Heart left ventricle (tissue), 16 donors: Measurements from ENCODE around the gene HMX2. TPM values are rescaled to one million over a fixed set of nuclear protein-coding genes. Genes with fewer than 3 reads are reported as not detected.

Experiments
- ATAC-seq, 4 donors: fragments of 200-7000 bp; cut with Tn5 transposase; one replicate each; pipeline ENCODE4 v1.9.1; 2020 to 2022; ENCODE audit warnings: moderate library complexity in 4 of 4, mild to moderate bottlenecking in 3 of 4, moderate number of reproducible peaks in 1 of 4
- DNase-seq, 5 donors: peaks; one replicate each; pipeline ENCODE4 v3.0.0-alpha.2; 2020
- H3K27ac ChIP-seq, 12 donors: fragments of 200-600 bp; sonication (generic) in 4 of 12; one replicate each; pipeline versions ENCODE4 v1.5.0 to v1.8.0; 2016 to 2022; ENCODE audit warnings: mild to moderate bottlenecking in 2 of 12
- H3K27me3 ChIP-seq, 9 donors: fragments of 200-600 bp; sonication (generic) in 2 of 9; one replicate each; pipeline versions ENCODE4 v1.5.1 to v1.8.0; 2016 to 2022; ENCODE audit warnings: mild to moderate bottlenecking in 3 of 9
- H3K36me3 ChIP-seq, 9 donors: fragments of 200-600 bp; sonication (generic) in 2 of 9; one replicate each; pipeline versions ENCODE4 v1.5.0 to v1.8.0; 2018 to 2022; ENCODE audit warnings: mild to moderate bottlenecking in 2 of 9
- H3K4me1 ChIP-seq, 12 donors: fragments of 200-600 bp; sonication (generic) in 4 of 12; one replicate each; pipeline versions ENCODE4 v1.5.0 to v1.8.0; 2016 to 2022; ENCODE audit warnings: mild to moderate bottlenecking in 3 of 12
- H3K4me3 ChIP-seq, 12 donors: fragments of 200-600 bp; sonication (generic) in 4 of 12; one replicate each; pipeline versions ENCODE4 v1.5.0 to v1.8.0; 2017 to 2022; ENCODE audit warnings: mild to moderate bottlenecking in 9 of 12, moderate library complexity in 4 of 12
- H3K9me3 ChIP-seq, 12 donors: fragments of 200-600 bp; sonication (generic) in 4 of 12; one replicate each; pipeline versions ENCODE4 v1.5.0 to v1.8.0; 2016 to 2022; ENCODE audit warnings: mild to moderate bottlenecking in 1 of 12
- POLR2A ChIP-seq, 2 donors: fragments of 450-650 bp; IDR thresholded peaks; one replicate each; pipeline ENCODE4 v1.6.1; 2017; ENCODE audit warnings: antibody characterized with exemption in 2 of 2, mild to moderate bottlenecking in 2 of 2, moderate library complexity in 2 of 2
- WGBS, 4 donors: extraction: QIAGEN DNeasy Blood & Tissue Kit in 2 of 4; methylation state at CpG; one replicate each; pipeline versions ENCODE4 v1.1.5 to v1.1.7; 2013 to 2018; 5-methylcytosine and 5-hydroxymethylcytosine counted together
- intact Hi-C, 10 donors: fragments of 100-400 bp; cut with DNase I; formaldehyde crosslinking; loops; one replicate each; pipeline versions ENCODE4 v1.11.1 to v1.14.2; 2022
- polyA plus RNA-seq, 2 donors: library from polyadenylated mRNA; stranded (reverse); fragments of 200-250 nt; gene quantifications; one replicate each; pipeline ENCODE4 v1.2.3, GENCODE V29; 2013
- total RNA-seq, 9 donors: library from RNA; depleted of rRNA in 2 of 9; stranded (reverse); fragments of >200 nt in 2 of 9; fragmentation: NEBNext Ultra II Directional in 3 of 9; extraction: Animal tissue kit (Norgen Biotek cat#: 25700) in 3 of 9; gene quantifications; one replicate each; pipeline versions ENCODE4 v1.1.0 to v1.2.4, GENCODE V29; 2016 to 2023
- TF ChIP-seq, protein P1 (sequence below), 12 donors: fragments of 200-600 bp; sonication (generic) in 4 of 12; IDR thresholded peaks; one replicate each; pipeline versions ENCODE4 v1.5.0 to v1.8.0; 2018 to 2022; ENCODE audit warnings: antibody characterized with exemption in 12 of 12, mild to moderate bottlenecking in 5 of 12
- donor health status: ischemic (EF 13 %, LVEDD 7.1; RV severe dilation, severe dysfunction).
- donor health status: healthy with polysubstance abuse.
- donor health status: DM: no; HTN: yes; CAD: no.
- donor health status: DM: no; HTN: no; CAD: no.
- donor health status: ischemic (EF 25% LVEDD 6.9; RV normal size, moderate dysfunction).
- donor health status: ischemic (EF 25% LVEDD 5.7; RV mildly dilated, moderate dysfunction).
- donor health status: healthy.
- donor health status: DM: yes; HTN: yes; CAD: no.
- donor health status: ischemic (EF 35%, LVEDD 5.7; RV mildly dilated, moderate dysfunction).
- donor health status: nonischemic (EF 11% LVEDD 7.7; RV severe dilation, severe dysfunction).
- donor health status: DM: yes; HTN: yes; CAD: no.
- donor health status: PGD.
- donor health status: ischemic (EF 29% LVEDD 5.4; RV normal size, mild dysfunction).
- donor health status: nonischemic (EF 23%, LVEDD 6.1; RV moderate dilation, normal function).

Gene HMX2
- total and polyA plus RNA-seq, 11 donors: not detected

DNA sequence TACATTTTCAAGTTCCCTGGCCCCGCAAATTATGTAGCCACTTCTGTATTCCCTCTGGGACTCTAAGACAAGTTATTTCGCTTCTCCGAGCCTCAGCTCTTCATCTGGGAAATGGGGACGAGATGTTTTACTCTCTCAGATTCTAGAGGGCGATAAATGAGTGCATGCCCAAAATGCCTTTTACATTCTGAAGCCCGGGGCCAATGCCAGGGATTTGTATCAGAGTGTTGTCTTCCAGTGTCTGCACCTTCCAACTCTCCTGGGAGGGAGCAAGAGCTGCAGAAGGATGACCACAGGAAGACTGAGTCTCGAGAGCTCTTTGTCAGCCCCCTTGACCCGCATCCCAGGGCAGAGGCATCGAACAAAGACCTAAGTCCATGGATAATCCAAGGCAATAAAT, 46.1 kb downstream of the HMX2 start:
- peaks cover 0 to 3% (median 0%) of the 10 kb centered on the region in 9 donors for H3K36me3 ChIP-seq
- 90 to 94% (median 93%) methylated on average over 9 of the region's 9 CpGs for WGBS, 4 donors
- H3K4me1 ChIP-seq: no peaks in the 10 kb centered on the region
- no peak for TF ChIP-seq POLR2A (IDR thresholded peaks at IDR 0.05)
- TF ChIP-seq, protein P1, sequence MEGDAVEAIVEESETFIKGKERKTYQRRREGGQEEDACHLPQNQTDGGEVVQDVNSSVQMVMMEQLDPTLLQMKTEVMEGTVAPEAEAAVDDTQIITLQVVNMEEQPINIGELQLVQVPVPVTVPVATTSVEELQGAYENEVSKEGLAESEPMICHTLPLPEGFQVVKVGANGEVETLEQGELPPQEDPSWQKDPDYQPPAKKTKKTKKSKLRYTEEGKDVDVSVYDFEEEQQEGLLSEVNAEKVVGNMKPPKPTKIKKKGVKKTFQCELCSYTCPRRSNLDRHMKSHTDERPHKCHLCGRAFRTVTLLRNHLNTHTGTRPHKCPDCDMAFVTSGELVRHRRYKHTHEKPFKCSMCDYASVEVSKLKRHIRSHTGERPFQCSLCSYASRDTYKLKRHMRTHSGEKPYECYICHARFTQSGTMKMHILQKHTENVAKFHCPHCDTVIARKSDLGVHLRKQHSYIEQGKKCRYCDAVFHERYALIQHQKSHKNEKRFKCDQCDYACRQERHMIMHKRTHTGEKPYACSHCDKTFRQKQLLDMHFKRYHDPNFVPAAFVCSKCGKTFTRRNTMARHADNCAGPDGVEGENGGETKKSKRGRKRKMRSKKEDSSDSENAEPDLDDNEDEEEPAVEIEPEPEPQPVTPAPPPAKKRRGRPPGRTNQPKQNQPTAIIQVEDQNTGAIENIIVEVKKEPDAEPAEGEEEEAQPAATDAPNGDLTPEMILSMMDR (IDR thresholded peaks at IDR 0.05): no peak
- no peaks in the 10 kb centered on the region for H3K27me3 ChIP-seq
- no peak overlapping the region for H3K4me3 ChIP-seq
- no peaks in the 10 kb centered on the region for H3K9me3 ChIP-seq
- intact Hi-C loops: no loop called here
- no peak for DNase-seq
- H3K27ac ChIP-seq: no peak overlapping the region
- ATAC-seq: no peak

Other genes with a start within 250 kb of the HMX2 start
- not detected for gene FAM24A, start 237.5 kb upstream of the HMX2 start, total RNA-seq
- gene FAM24A, start 237.5 kb upstream of the HMX2 start, polyA plus RNA-seq: not detected
- 1 to 10 TPM; 3.4 to 8.3 (median 5.7) TPM for gene C10orf88, start 193.9 kb upstream of the HMX2 start, total RNA-seq
- 1 to 10 TPM; 3.1 to 5.7 TPM for gene C10orf88, start 193.9 kb upstream of the HMX2 start, polyA plus RNA-seq
- 1 to 10 TPM in 8 of 9 donors, under 1 TPM in 1; 0.97 to 3.9 (median 2.0) TPM for gene PSTK, start 167.7 kb upstream of the HMX2 start, total RNA-seq
- 1 to 10 TPM; 1.9 to 3.3 TPM for gene PSTK, start 167.7 kb upstream of the HMX2 start, polyA plus RNA-seq
- 10 to 100 TPM in 4 of 9 donors, 1 to 10 TPM in 5; 5.0 to 16.5 (median 8.6) TPM for gene IKZF5, start 139.3 kb upstream of the HMX2 start, total RNA-seq
- gene IKZF5, start 139.3 kb upstream of the HMX2 start, polyA plus RNA-seq: 1 to 10 TPM; 5.8 to 5.9 TPM
- gene ACADSB, start 139.1 kb upstream of the HMX2 start, total RNA-seq: 100 to 1,000 TPM in 1 of 9 donors, 10 to 100 TPM in 8; 30.3 to 102 (median 60.0) TPM
- 10 to 100 TPM in 1 of 2 donors, 1 to 10 TPM in 1; 9.6 to 11.5 TPM for gene ACADSB, start 139.1 kb upstream of the HMX2 start, polyA plus RNA-seq
- gene HMX3, start 12.2 kb upstream of the HMX2 start, total RNA-seq: under 1 TPM in 1 of 9 donors, not detected in 8; 0.27 TPM
- not detected for gene HMX3, start 12.2 kb upstream of the HMX2 start, polyA plus RNA-seq
- gene BUB3, start 6.3 kb downstream of the HMX2 start, total RNA-seq: 10 to 100 TPM; 23.8 to 47.5 (median 38.7) TPM
- 10 to 100 TPM; 15.1 to 62.4 TPM for gene BUB3, start 6.3 kb downstream of the HMX2 start, polyA plus RNA-seq